A549 (cell line): ENCODE results near the gene ZDHHC3. TPM values are rescaled to one million over a fixed set of nuclear protein-coding genes. Genes with fewer than 3 reads are reported as not detected.

Experiments
- ATAC-seq, 2 experiments: fragments of 200-7000 bp in 1 of 2; fragments of >200 bp in 1 of 2; cut with Nextera tagmentation in 1 of 2; cut with Tn5 transposase in 1 of 2; 3 replicates each; pipeline versions ENCODE4 v1.8.0 to v1.9.1; 2018 to 2020; ENCODE audit warnings: mild to moderate bottlenecking in 1 of 2, moderate library complexity in 1 of 2
- CTCF ChIA-PET: fragments of 300-600 bp; sonication (Branson Sonifier 250); formaldehyde crosslinking; extraction: SDS; loops from one replicate; lab custom pipeline; 2021; ENCODE audit warnings: antibody characterized with exemption, inconsistent platforms; lab: Yijun Ruan, JAX
- POLR2A ChIA-PET: fragments of 350-600 bp; formaldehyde crosslinking; extraction: SDS; loops from one replicate; lab custom pipeline; 2021; ENCODE audit warnings: antibody characterized with exemption, inconsistent platforms; lab: Yijun Ruan, JAX
- DNase-seq, 2 experiments: peaks; one replicate each; pipeline versions ENCODE4 v3.0.0 to v3.0.0-alpha.2; 2011 to 2016; ENCODE audit warnings: low read depth in 1 of 2, low spot score in 1 of 2
- FAIRE-seq: peaks from 2 replicates; lab custom pipeline; 2011; peaks lifted over from hg19 to GRCh38; lab: Jason Lieb, UNC
- H3K27ac ChIP-seq, 2 experiments: fragments of >200 bp; sonication (Bioruptor Twin); formaldehyde crosslinking; 3 replicates each; pipeline ENCODE4 v1.5.1; 2016 to 2017
- H3K4me1 ChIP-seq: fragments of >200 bp; sonication (Bioruptor Twin); formaldehyde crosslinking; 3 replicates; pipeline ENCODE4 v1.6.1; 2016
- H3K4me2 ChIP-seq: fragments of >200 bp; sonication (Bioruptor Twin); formaldehyde crosslinking; 3 replicates; pipeline ENCODE4 v1.6.1; 2016
- H3K4me3 ChIP-seq: fragments of >200 bp; sonication (Bioruptor Twin); formaldehyde crosslinking; 3 replicates; pipeline ENCODE4 v1.5.1; 2016
- H3K9me3 ChIP-seq: fragments of >200 bp; sonication (Bioruptor Twin); formaldehyde crosslinking; 3 replicates; pipeline ENCODE4 v1.6.1; 2016
- BCL3 ChIP-seq: fragments of >200 bp; sonication (Bioruptor Twin); formaldehyde crosslinking; IDR thresholded peaks from 3 replicates; pipeline ENCODE4 v1.6.1; 2016
- CBX2 ChIP-seq: fragments of 200-600 bp; sonication (generic); IDR thresholded peaks from 2 replicates; pipeline ENCODE4 v1.6.1; 2016; ENCODE audit warnings: low read depth, mild to moderate bottlenecking, borderline replicate concordance
- CHD2 ChIP-seq: fragments of 150-350 bp; IDR thresholded peaks from 2 replicates; pipeline ENCODE4 v1.6.1; 2014; ENCODE audit warnings: low read length; ENCODE audit not compliant: partially characterized antibody
- CHD4 ChIP-seq: fragments of 200-600 bp; sonication (generic); IDR thresholded peaks from 2 replicates; pipeline ENCODE4 v1.6.1; 2016; ENCODE audit warnings: antibody characterized with exemption, mild to moderate bottlenecking, borderline replicate concordance
- EHF ChIP-seq: fragments of 250-450 bp; sonication (Bioruptor Pico); IDR thresholded peaks from 2 replicates; pipeline ENCODE4 v1.5.0; 2020; ENCODE audit warnings: mild to moderate bottlenecking
- EHMT2 ChIP-seq: fragments of 200-600 bp; sonication (generic); IDR thresholded peaks from 2 replicates; pipeline ENCODE4 v1.6.1; 2016; ENCODE audit warnings: antibody characterized with exemption, low read depth, mild to moderate bottlenecking, moderate library complexity
- EP300 ChIP-seq, 2 experiments: fragments of >200 bp; sonication (Bioruptor Twin); formaldehyde crosslinking; IDR thresholded peaks; 2 replicates in 1 of 2; 3 replicates in 1 of 2; pipeline ENCODE4 v1.6.1; 2016 to 2017
- ESRRA ChIP-seq: fragments of 150-350 bp; IDR thresholded peaks from 2 replicates; pipeline ENCODE4 v1.6.1; 2014; ENCODE audit warnings: mild to moderate bottlenecking, low read length, borderline replicate concordance
- FOSB ChIP-seq: fragments of 250-450 bp; sonication (Bioruptor Pico); IDR thresholded peaks from 2 replicates; pipeline ENCODE4 v1.5.0; 2020; ENCODE audit warnings: mild to moderate bottlenecking, moderate library complexity
- GATA3 ChIP-seq: IDR thresholded peaks from 2 replicates; pipeline ENCODE4 v1.6.1; 2012; ENCODE audit warnings: borderline replicate concordance
- HDAC2 ChIP-seq: fragments of 200-600 bp; sonication (generic); IDR thresholded peaks from 2 replicates; pipeline ENCODE4 v1.6.1; 2016
- HOXB5 ChIP-seq: fragments of 250-450 bp; sonication (Bioruptor Pico); IDR thresholded peaks from 2 replicates; pipeline ENCODE4 v1.5.0; 2020; ENCODE audit warnings: mild to moderate bottlenecking, moderate library complexity
- JUNB ChIP-seq: fragments of >200 bp; sonication (Bioruptor Twin); formaldehyde crosslinking; IDR thresholded peaks from 2 replicates; pipeline ENCODE4 v1.6.1; 2016
- KDM5A ChIP-seq: fragments of 200-600 bp; sonication (generic); IDR thresholded peaks from 2 replicates; pipeline ENCODE4 v1.6.1; 2016; ENCODE audit warnings: antibody characterized with exemption, mild to moderate bottlenecking
- MYC ChIP-seq: IDR thresholded peaks from 2 replicates; pipeline ENCODE4 v1.6.1; 2012; ENCODE audit warnings: mild to moderate bottlenecking, inconsistent platforms, low read length, improper control_type of control experiment, borderline replicate concordance
- NFE2L2 ChIP-seq: fragments of 150-350 bp; conservative IDR thresholded peaks from 2 replicates; pipeline ENCODE4 v1.6.1; 2014; ENCODE audit warnings: low read length
- NPAS2 ChIP-seq: fragments of 250-450 bp; sonication (Bioruptor Pico); IDR thresholded peaks from 2 replicates; pipeline ENCODE4 v1.8.0; 2022; ENCODE audit warnings: mild to moderate bottlenecking, moderate library complexity, borderline replicate concordance
- PBX3 ChIP-seq: IDR thresholded peaks from 2 replicates; pipeline ENCODE4 v1.6.1; 2012
- POLR2A ChIP-seq: IDR thresholded peaks from 2 replicates; pipeline ENCODE4 v1.6.1; 2012; ENCODE audit warnings: mild to moderate bottlenecking, low read length
- RAD21 ChIP-seq, 2 experiments: fragments of >200 bp in 1 of 2; sonication (Bioruptor Twin) in 1 of 2; formaldehyde crosslinking in 1 of 2; IDR thresholded peaks in 1 of 2; conservative IDR thresholded peaks in 1 of 2; 2 replicates in 1 of 2; 3 replicates in 1 of 2; pipeline ENCODE4 v1.6.1; 2012 to 2018; ENCODE audit warnings: inconsistent platforms in 1 of 2
- RCOR1 ChIP-seq: fragments of 150-350 bp; IDR thresholded peaks from 2 replicates; pipeline ENCODE4 v1.6.1; 2014; ENCODE audit warnings: antibody characterized with exemption, low read length, low read depth
- RFX5 ChIP-seq: fragments of 450-650 bp; IDR thresholded peaks from 2 replicates; pipeline ENCODE4 v1.7.1; 2014; ENCODE audit warnings: antibody characterized with exemption, mild to moderate bottlenecking, moderate library complexity
- RNF2 ChIP-seq: fragments of 200-600 bp; sonication (generic); IDR thresholded peaks from 2 replicates; pipeline ENCODE4 v1.6.1; 2016; ENCODE audit warnings: low read depth, mild to moderate bottlenecking, antibody characterized with exemption, moderate library complexity, borderline replicate concordance
- SMC3 ChIP-seq: fragments of >200 bp; sonication (Bioruptor Twin); formaldehyde crosslinking; IDR thresholded peaks from 3 replicates; pipeline ENCODE4 v1.6.1; 2018; ENCODE audit warnings: inconsistent platforms
- SREBF2 ChIP-seq: fragments of 450-650 bp; IDR thresholded peaks from 2 replicates; pipeline ENCODE4 v1.6.1; 2014; ENCODE audit warnings: mild to moderate bottlenecking, moderate library complexity
- TP53 ChIP-seq: fragments of 250-450 bp; sonication (Bioruptor Pico); IDR thresholded peaks from 2 replicates; pipeline ENCODE4 v1.5.0; 2021; ENCODE audit warnings: mild to moderate bottlenecking, moderate library complexity
- USF2 ChIP-seq: fragments of 450-650 bp; IDR thresholded peaks from 2 replicates; pipeline ENCODE4 v1.6.1; 2014; ENCODE audit warnings: antibody characterized with exemption
- ZNF302 ChIP-seq: fragments of 250-450 bp; sonication (Bioruptor Pico); IDR thresholded peaks from 2 replicates; pipeline ENCODE4 v1.9.0; 2021; ENCODE audit warnings: inconsistent platforms, mild to moderate bottlenecking, moderate library complexity
- WGBS: methylation state at CpG from one replicate; pipeline ENCODE4 v1.1.6; 2017; ENCODE audit errors: missing lambda C conversion rate; 5-methylcytosine and 5-hydroxymethylcytosine counted together
- polyA plus RNA-seq, 4 experiments: library from polyadenylated mRNA; depleted of rRNA in 3 of 4; stranded (reverse); fragments of >200 nt; fragmentation: RNase III in 1 of 4; extraction: RNeasy Plus Mini Kit Qiagen cat#74134 plus additional on column Dnase treatment in 1 of 4; gene quantifications; 2 replicates in 3 of 4; 3 replicates in 1 of 4; pipeline ENCODE4 v1.2.3, GENCODE V29; 2011 to 2017
- TF ChIP-seq, protein P1 (sequence below): fragments of >200 bp; sonication (Bioruptor Twin); formaldehyde crosslinking; IDR thresholded peaks from 3 replicates; pipeline ENCODE4 v1.5.1; 2016

Gene ZDHHC3
- polyA plus RNA-seq, 2 of the 4 experiments (the other 2 are of a cell fraction): 28.7 to 57.7 TPM

GRCh38 chr3:44983484-44983941 is 7.5 kb upstream of the ZDHHC3 start:
- no peaks in the 10 kb centered on the region for H3K9me3 ChIP-seq
- ATAC-seq (no peak), DNase-seq (no peak), FAIRE-seq (no peak)
- no peaks in the 10 kb centered on the region for H3K4me1 ChIP-seq
- H3K4me2 ChIP-seq: no peak overlapping the region
- TF ChIP-seq JUNB (no peak), HDAC2 (no peak), GATA3 (no peak), NFE2L2 (no peak), USF2 (no peak), CHD2 (no peak), POLR2A (no peak), ZNF302 (CRISPR knock-in tag) (no peak), ESRRA (no peak), MYC (no peak)
- CTCF ChIA-PET: interaction anchor here (0.6 kb wide), 1 partner anchor 34 kb away, joined by 3 read pairs; no protein-coding TSS in a partner anchor
- WGBS: 93% methylated on average over 1 of the region's 1 CpG
- POLR2A ChIA-PET: no interaction called here
- H3K27ac ChIP-seq: no peak overlapping the region
- H3K4me3 ChIP-seq: no peak overlapping the region

- H3K4me2 ChIP-seq: no peak overlapping the region
- H3K4me1 ChIP-seq: peaks cover under 1% of the 10 kb centered on the region; the same call in 1 of the 3 replicates
- ATAC-seq (no peak), DNase-seq (no peak), FAIRE-seq (no peak)
- no peak overlapping the region for H3K4me3 ChIP-seq
- TF ChIP-seq USF2 (no peak), SMC3 (no peak), KDM5A (no peak), RNF2 (no peak), RFX5 (no peak), CHD4 (no peak), CBX2 (no peak), POLR2A (no peak), EP300 (IDR thresholded peaks at IDR 0.05) (no peak), EHF (no peak), FOSB (CRISPR knock-in tag) (no peak), NPAS2 (no peak), TP53 (no peak), SREBF2 (no peak)
- TF ChIP-seq, protein P1, sequence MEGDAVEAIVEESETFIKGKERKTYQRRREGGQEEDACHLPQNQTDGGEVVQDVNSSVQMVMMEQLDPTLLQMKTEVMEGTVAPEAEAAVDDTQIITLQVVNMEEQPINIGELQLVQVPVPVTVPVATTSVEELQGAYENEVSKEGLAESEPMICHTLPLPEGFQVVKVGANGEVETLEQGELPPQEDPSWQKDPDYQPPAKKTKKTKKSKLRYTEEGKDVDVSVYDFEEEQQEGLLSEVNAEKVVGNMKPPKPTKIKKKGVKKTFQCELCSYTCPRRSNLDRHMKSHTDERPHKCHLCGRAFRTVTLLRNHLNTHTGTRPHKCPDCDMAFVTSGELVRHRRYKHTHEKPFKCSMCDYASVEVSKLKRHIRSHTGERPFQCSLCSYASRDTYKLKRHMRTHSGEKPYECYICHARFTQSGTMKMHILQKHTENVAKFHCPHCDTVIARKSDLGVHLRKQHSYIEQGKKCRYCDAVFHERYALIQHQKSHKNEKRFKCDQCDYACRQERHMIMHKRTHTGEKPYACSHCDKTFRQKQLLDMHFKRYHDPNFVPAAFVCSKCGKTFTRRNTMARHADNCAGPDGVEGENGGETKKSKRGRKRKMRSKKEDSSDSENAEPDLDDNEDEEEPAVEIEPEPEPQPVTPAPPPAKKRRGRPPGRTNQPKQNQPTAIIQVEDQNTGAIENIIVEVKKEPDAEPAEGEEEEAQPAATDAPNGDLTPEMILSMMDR: no peak
- no peak overlapping the region for H3K27ac ChIP-seq
- no peaks in the 10 kb centered on the region for H3K9me3 ChIP-seq
- CTCF ChIA-PET: interaction anchor here (1.4 kb wide), 1 partner anchor 10 kb away, joined by 4 read pairs; no protein-coding TSS in a partner anchor
- POLR2A ChIA-PET: no interaction called here
- WGBS: 82% methylated on average over 3 of the region's 3 CpGs
Observed at GRCh38 chr3:44982817-44983216, 6.8 kb upstream of the ZDHHC3 start.

GRCh38 chr3:44981751-44982150 is 5.8 kb upstream of the ZDHHC3 start:
- FAIRE-seq: no peak
- TF ChIP-seq PBX3 (no peak), SMC3 (no peak), ESRRA (no peak), JUNB (no peak), EHMT2 (no peak), RAD21 (conservative IDR thresholded peaks at IDR 0.05 in 1 of 2, IDR thresholded peaks at IDR 0.05 in 1 of 2) (no peak), BCL3 (no peak), HOXB5 (CRISPR knock-in tag) (no peak), RCOR1 (no peak), ZNF302 (CRISPR knock-in tag) (no peak)

More at GRCh38 chr3:44981751-44982150, 5.8 kb upstream of the ZDHHC3 start:
- 99% methylated on average over 4 of the region's 4 CpGs for WGBS
- DNase-seq: no peak
- Histone ChIP-seq H3K4me1 (peaks cover 8% of the 10 kb centered on the region; the same call in 1 of the 3 replicates), H3K4me3 (no peak overlapping the region), H3K27ac (no peak overlapping the region), H3K9me3 (no peaks in the 10 kb centered on the region), H3K4me2 (no peak overlapping the region)
- no peak for ATAC-seq
- CTCF ChIA-PET: interaction anchor here (1.4 kb wide), 1 partner anchor 11 kb away, joined by 4 read pairs; no protein-coding TSS in a partner anchor
- POLR2A ChIA-PET: no interaction called here
